ENCODE results near the gene AQP6. TPM values are rescaled to one million over a fixed set of nuclear protein-coding genes. Genes with fewer than 3 reads are reported as not detected.

The AQP6 gene
- total and polyA plus RNA-seq, 10 of the 15 experiments (the other 5 are each of a cell fraction or from before 2014, with no cell fraction given), result not detected

DNA sequence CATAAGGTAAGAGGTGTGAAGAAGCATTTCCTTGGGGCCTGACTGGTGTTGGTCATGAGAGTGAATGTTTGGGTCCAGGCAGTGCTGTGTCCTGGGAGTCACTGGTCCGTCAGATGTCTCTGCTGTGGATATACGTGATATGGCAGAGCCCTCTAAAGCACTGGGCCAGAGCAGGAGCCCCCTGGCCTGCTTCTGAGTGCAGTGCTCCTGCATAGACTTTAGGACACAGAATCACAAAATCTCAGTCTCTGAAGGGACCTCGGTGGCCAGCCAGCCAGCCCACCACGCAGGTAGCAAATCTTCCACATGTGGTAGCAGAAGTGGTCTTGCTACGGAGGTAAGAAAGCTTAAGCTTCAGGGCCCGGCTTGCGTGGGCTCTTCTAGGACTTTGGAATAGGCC is 40.7 kb upstream of the AQP6 start:
- POLR2A ChIA-PET, result interaction anchor here (0.6 kb wide), 1 partner anchor 287 kb away, joined by 5 read pairs; no protein-coding TSS in a partner anchor
- Histone ChIP-seq H3K9me3 (replicated peaks; ENCODE audit: control insufficient read depth, insufficient read depth, low read length) (no peaks in the 10 kb centered on the region), H3K79me2 (ENCODE audit: control insufficient read depth, insufficient read depth, low read length) (no peaks in the 10 kb centered on the region), H3K27ac (ENCODE audit: control insufficient read depth, insufficient read depth) (no peak overlapping the region), H3K9ac (ENCODE audit: control insufficient read depth, insufficient read depth, low read length) (no peak overlapping the region), H3K4me1 (ENCODE audit: control insufficient read depth, insufficient read depth, low read length) (no peaks in the 10 kb centered on the region), H3K36me3 (ENCODE audit: control insufficient read depth in 2 of 2, insufficient read depth in 2 of 2, low read length in 1 of 2) (no peaks in the 10 kb centered on the region), H3K4me3 (no peak overlapping the region), H3K4me2 (ENCODE audit: control insufficient read depth, insufficient read depth) (no peak overlapping the region), H3K27me3 (replicated peaks in 1 of 2; ENCODE audit: control insufficient read depth in 2 of 2, insufficient read depth in 2 of 2, low read length in 1 of 2) (peaks cover 1 to 3% of the 10 kb centered on the region in 2 experiments; a peak in 2 of 4 replicates), H2AFZ (ENCODE audit: control insufficient read depth, low read depth, low read length) (no peak overlapping the region), H4K20me1 (ENCODE audit: control insufficient read depth, insufficient read depth) (no peaks in the 10 kb centered on the region)
- SMC1A ChIA-PET (ENCODE audit: uncharacterized antibody, unreplicated experiment), result interaction anchor here (3.1 kb wide), 1 partner anchor 13 kb away, joined by 8 read pairs; no protein-coding TSS in a partner anchor
- intact Hi-C loops (cut with micrococcal nuclease; ENCODE audit: unreplicated experiment) (no loop called here), in situ Hi-C loops (cut with MboI) (no loop called here)
- ATAC-seq (no peak), FAIRE-seq (no peak), DNase-seq (ENCODE audit: low read depth, low spot score) (no peak)
- RAD21 ChIA-PET (ENCODE audit: unreplicated experiment), result interaction anchor here (0.6 kb wide), 1 partner anchor 39 kb away, joined by 3 read pairs; no protein-coding TSS in a partner anchor
- BruUV-seq (replicated peaks), result no TSS peak
- CTCF ChIA-PET, result interaction anchor here (1.5 to 4.2 kb wide), 2 partner anchors 11 to 14 kb away, joined by 8 to 30 read pairs; no protein-coding TSS in a partner anchor
- 44% methylated on average over 7 of the region's 7 CpGs for WGBS (ENCODE audit: insufficient coverage, insufficient replicate concordance, low lambda C conversion rate, missing lambda C conversion rate)
- TF ChIP-seq, protein P1, sequence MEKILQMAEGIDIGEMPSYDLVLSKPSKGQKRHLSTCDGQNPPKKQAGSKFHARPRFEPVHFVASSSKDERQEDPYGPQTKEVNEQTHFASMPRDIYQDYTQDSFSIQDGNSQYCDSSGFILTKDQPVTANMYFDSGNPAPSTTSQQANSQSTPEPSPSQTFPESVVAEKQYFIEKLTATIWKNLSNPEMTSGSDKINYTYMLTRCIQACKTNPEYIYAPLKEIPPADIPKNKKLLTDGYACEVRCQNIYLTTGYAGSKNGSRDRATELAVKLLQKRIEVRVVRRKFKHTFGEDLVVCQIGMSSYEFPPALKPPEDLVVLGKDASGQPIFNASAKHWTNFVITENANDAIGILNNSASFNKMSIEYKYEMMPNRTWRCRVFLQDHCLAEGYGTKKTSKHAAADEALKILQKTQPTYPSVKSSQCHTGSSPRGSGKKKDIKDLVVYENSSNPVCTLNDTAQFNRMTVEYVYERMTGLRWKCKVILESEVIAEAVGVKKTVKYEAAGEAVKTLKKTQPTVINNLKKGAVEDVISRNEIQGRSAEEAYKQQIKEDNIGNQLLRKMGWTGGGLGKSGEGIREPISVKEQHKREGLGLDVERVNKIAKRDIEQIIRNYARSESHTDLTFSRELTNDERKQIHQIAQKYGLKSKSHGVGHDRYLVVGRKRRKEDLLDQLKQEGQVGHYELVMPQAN (conservative IDR thresholded peaks at IDR 0.05), result no peak
- TF ChIP-seq MEF2B (IDR thresholded peaks at IDR 0.05; ENCODE audit: partially characterized antibody, poor library complexity, severe bottlenecking) (no peak), NFXL1 (IDR thresholded peaks at IDR 0.05; ENCODE audit: borderline replicate concordance) (no peak), E2F8 (IDR thresholded peaks at IDR 0.05; ENCODE audit: low read depth, partially characterized antibody) (no peak), RAD21 (IDR thresholded peaks at IDR 0.05; ENCODE audit: insufficient read depth, low read depth, low read length) (no peak), SMC3 (IDR thresholded peaks at IDR 0.05; ENCODE audit: borderline replicate concordance, low read length) (no peak), RELB (IDR thresholded peaks at IDR 0.05; ENCODE audit: low read depth) (no peak), TARDBP (IDR thresholded peaks at IDR 0.05; ENCODE audit: borderline replicate concordance) (no peak), NFIC (IDR thresholded peaks at IDR 0.05; ENCODE audit: low read depth, low read length) (no peak), SIN3A (IDR thresholded peaks at IDR 0.05; ENCODE audit: low read depth, low read length) (no peak), SUZ12 (IDR thresholded peaks at IDR 0.05; ENCODE audit: unreplicated experiment) (no peak), SUPT20H (IDR thresholded peaks at IDR 0.05; ENCODE audit: borderline replicate concordance, control insufficient read depth, low read depth, low read length) (no peak), MYC (IDR thresholded peaks at IDR 0.05; ENCODE audit: insufficient read depth, insufficient read length, insufficient replicate concordance, low read length, severe bottlenecking) (no peak), SPI1 (IDR thresholded peaks at IDR 0.05; ENCODE audit: borderline replicate concordance, insufficient read depth, low read depth, low read length) (no peak), HDAC6 (IDR thresholded peaks at IDR 0.05; ENCODE audit: unreplicated experiment) (no peak), TBL1XR1 (IDR thresholded peaks at IDR 0.05; ENCODE audit: low read depth, low read length) (no peak), IRF3 (IDR thresholded peaks at IDR 0.05) (no peak)
